CD4-positive, alpha-beta T cell (primary cell): ENCODE data around the gene CAVIN1. TPM values are rescaled to one million over a fixed set of nuclear protein-coding genes. Genes with fewer than 3 reads are reported as not detected.

ENCODE experiments used
- ATAC-seq: fragments of 200-7000 bp; cut with Tn5 transposase; one replicate; pipeline ENCODE4 v1.10.0; 2022; ENCODE audit warnings: mild to moderate bottlenecking; ENCODE audit not compliant: poor library complexity
- CTCF ChIA-PET: fragments of 350-600 bp; sonication (Branson Sonifier 250); formaldehyde crosslinking; loops from one replicate; lab custom pipeline; 2021; ENCODE audit warnings: antibody characterized with exemption, inconsistent platforms; lab: Charles Lee
- POLR2A ChIA-PET: fragments of 350-600 bp; sonication (Branson Sonifier 250); formaldehyde crosslinking; loops from one replicate; lab custom pipeline; 2021; ENCODE audit warnings: antibody characterized with exemption, inconsistent platforms; lab: Charles Lee
- DNase-seq, 14 experiments: peaks; one replicate each; pipeline ENCODE4 v3.0.0-alpha.2; 2013 to 2020; ENCODE audit warnings: mixed read lengths in 2 of 14
- H3K27ac ChIP-seq, 2 donors: one replicate each; pipeline versions ENCODE4 v1.5.1 to v1.7.0; 2013; ENCODE audit warnings: low read length in 2 of 2, low read depth in 1 of 2, mild to moderate bottlenecking in 1 of 2
- H3K27me3 ChIP-seq, 2 experiments: 1 replicate in 1 of 2; 2 replicates in 1 of 2; pipeline versions ENCODE4 v1.6.1 to v1.7.0; 2013; ENCODE audit warnings: low read length in 2 of 2, control low read depth in 1 of 2, mild to moderate bottlenecking in 1 of 2, moderate library complexity in 1 of 2; ENCODE audit not compliant: insufficient read depth in 2 of 2, control insufficient read depth in 1 of 2
- H3K36me3 ChIP-seq: one replicate; pipeline ENCODE4 v1.6.1; 2013; ENCODE audit warnings: low read length, control low read depth; ENCODE audit not compliant: insufficient read depth
- H3K4me1 ChIP-seq: one replicate; pipeline ENCODE4 v1.6.1; 2013; ENCODE audit warnings: low read length, control low read depth; ENCODE audit not compliant: insufficient read depth
- H3K4me3 ChIP-seq: one replicate; pipeline ENCODE4 v1.5.1; 2013; ENCODE audit warnings: mild to moderate bottlenecking, low read length, moderate library complexity
- H3K9me3 ChIP-seq, 2 experiments: 1 replicate in 1 of 2; 2 replicates in 1 of 2; pipeline versions ENCODE4 v1.6.1 to v1.7.0; 2013; ENCODE audit warnings: low read length in 2 of 2, mild to moderate bottlenecking in 2 of 2, control low read depth in 1 of 2, moderate library complexity in 1 of 2; ENCODE audit not compliant: control insufficient read depth in 1 of 2, insufficient read depth in 1 of 2
- H3K27ac Mint-ChIP-seq: one replicate; pipeline ENCODE4 v1.8.0; 2020; ENCODE audit warnings: mixed read lengths
- H3K27me3 Mint-ChIP-seq: one replicate; pipeline ENCODE4 v1.8.0; 2021; ENCODE audit warnings: mixed read lengths
- H3K36me3 Mint-ChIP-seq: one replicate; pipeline ENCODE4 v1.8.0; 2021; ENCODE audit warnings: low read depth, mixed read lengths
- H3K4me1 Mint-ChIP-seq: one replicate; pipeline ENCODE4 v1.8.0; 2021; ENCODE audit warnings: low read depth, mixed read lengths
- H3K4me3 Mint-ChIP-seq: one replicate; pipeline ENCODE4 v1.8.0; 2020; ENCODE audit warnings: mild to moderate bottlenecking, mixed read lengths
- H3K9me3 Mint-ChIP-seq: one replicate; pipeline ENCODE4 v1.8.0; 2020; ENCODE audit warnings: mixed read lengths
- CTCF ChIP-seq: fragments of 200-600 bp; IDR thresholded peaks from one replicate; pipeline ENCODE4 v1.8.0; 2022; ENCODE audit warnings: antibody characterized with exemption, mild to moderate bottlenecking
- intact Hi-C, 2 experiments: fragments of 100-400 bp; cut with DNase I in 1 of 2; cut with micrococcal nuclease in 1 of 2; formaldehyde crosslinking; loops; one replicate each; pipeline versions ENCODE4 v1.15.1 to v1.9.0; 2023 to 2025; cut with DNase I, micrococcal nuclease
- total RNA-seq, 174 experiments: library from RNA in 2 of 174; stranded (reverse) in 2 of 174; gene quantifications; one replicate each; pipeline ENCODE4 v1.2.3 and lab custom pipeline; 2021 to 2026

CAVIN1 gene
- total RNA-seq, 2 experiments from 2014 or later, result 0.14 to 0.16 TPM

- ChIA-PET CTCF (no interaction called here), POLR2A (no interaction called here)
- TF ChIP-seq CTCF, result no peak
- Mint-ChIP-seq H3K4me3 (no peak overlapping the region), H3K9me3 (no peaks in the 10 kb centered on the region), H3K27ac (no peak overlapping the region), H3K36me3 (no peaks in the 10 kb centered on the region), H3K27me3 (no peaks in the 10 kb centered on the region), H3K4me1 (peaks cover 24% of the 10 kb centered on the region)
- no peaks in the 10 kb centered on the region for H3K36me3 ChIP-seq
- H3K27ac ChIP-seq, result no peak overlapping the region
- intact Hi-C loops, result no loop called here
- H3K27me3 ChIP-seq, result no peaks in the 10 kb centered on the region
- no peak overlapping the region for H3K4me3 ChIP-seq
- H3K9me3 ChIP-seq, result no peaks in the 10 kb centered on the region
- peaks cover 26% of the 10 kb centered on the region for H3K4me1 ChIP-seq
- no peak for DNase-seq
- no peak for ATAC-seq
Observed at GRCh38 chr17:42410319-42410685, 12.8 kb downstream of the CAVIN1 start.

GRCh38 chr17:42409523-42410318, 13.3 kb downstream of the CAVIN1 start:
- Histone ChIP-seq H3K4me1 (peaks cover 20% of the 10 kb centered on the region), H3K9me3 (no peaks in the 10 kb centered on the region), H3K27me3 (no peaks in the 10 kb centered on the region), H3K36me3 (no peaks in the 10 kb centered on the region), H3K27ac (no peak overlapping the region), H3K4me3 (no peak overlapping the region)
- H3K9me3 Mint-ChIP-seq, result no peaks in the 10 kb centered on the region
- no peak for ATAC-seq
- no peak for TF ChIP-seq CTCF
- peaks cover 18% of the 10 kb centered on the region for H3K4me1 Mint-ChIP-seq
- ChIA-PET POLR2A (no interaction called here), CTCF (interaction anchor here (1.1 kb wide), 1 partner anchor 87 kb away, joined by 3 read pairs; no protein-coding TSS in a partner anchor)
- H3K27ac Mint-ChIP-seq, result no peak overlapping the region
- no peak for DNase-seq
- no peaks in the 10 kb centered on the region for H3K27me3 Mint-ChIP-seq
- intact Hi-C loops, result loop anchor here (5.0 kb wide), 2 partner anchors 72 to 108 kb away; no protein-coding TSS in a partner anchor
- no peak overlapping the region for H3K4me3 Mint-ChIP-seq
- H3K36me3 Mint-ChIP-seq, result no peaks in the 10 kb centered on the region

GRCh38 chr17:42408061-42408460, 15.0 kb downstream of the CAVIN1 start:
- no peak overlapping the region for H3K27ac Mint-ChIP-seq
- ATAC-seq (no peak), DNase-seq (no peak)
- no peaks in the 10 kb centered on the region for H3K27me3 Mint-ChIP-seq
- CTCF ChIA-PET, result interaction anchor here (6.8 kb wide), 1 partner anchor 90 kb away, joined by 187 read pairs; no protein-coding TSS in a partner anchor
- no peaks in the 10 kb centered on the region for H3K9me3 ChIP-seq
- POLR2A ChIA-PET, result interaction anchor here (1.3 to 3.8 kb wide), 3 partner anchors 20 to 200 kb away, joined by 3 to 44 read pairs (median 40); partner anchors contain the start of gene STAT3
- intact Hi-C loops, result loop anchor here (5.0 kb wide), 2 partner anchors 71 to 109 kb away; no protein-coding TSS in a partner anchor
- no peaks in the 10 kb centered on the region for H3K27me3 ChIP-seq
- H3K27ac ChIP-seq, result no peak overlapping the region
- H3K4me1 Mint-ChIP-seq, result peaks cover 11% of the 10 kb centered on the region
- no peak for TF ChIP-seq CTCF
- H3K36me3 Mint-ChIP-seq, result no peaks in the 10 kb centered on the region
- no peaks in the 10 kb centered on the region for H3K36me3 ChIP-seq
- H3K4me1 ChIP-seq, result peaks cover 13% of the 10 kb centered on the region
- H3K9me3 Mint-ChIP-seq, result no peaks in the 10 kb centered on the region
- no peak overlapping the region for H3K4me3 Mint-ChIP-seq
- H3K4me3 ChIP-seq, result no peak overlapping the region
